ENCODE data around the gene LARGE1. TPM values are rescaled to one million over a fixed set of nuclear protein-coding genes. Genes with fewer than 3 reads are reported as not detected.

Gene LARGE1
- total RNA-seq, 1 donor = 15.0 TPM

- H3K4me3 ChIP-seq (ENCODE audit: low read depth, low read length) = no peak overlapping the region
- TF ChIP-seq CTCF (IDR thresholded peaks at IDR 0.05; ENCODE audit: insufficient read depth, low read length) = no peak
- DNase-seq (ENCODE audit: low read depth) = no peak
Observed at GRCh38 chr22:33526434-33527107, 393.7 kb downstream of the LARGE1 start.

GRCh38 chr22:33524511-33525260 is 395.6 kb downstream of the LARGE1 start:
- no peak for TF ChIP-seq CTCF (IDR thresholded peaks at IDR 0.05; ENCODE audit: insufficient read depth, low read length)
- DNase-seq (ENCODE audit: low read depth) = no peak
- H3K4me3 ChIP-seq (ENCODE audit: low read depth, low read length) = no peak overlapping the region

- no peak overlapping the region for H3K4me3 ChIP-seq (ENCODE audit: low read depth, low read length)
- no peak for TF ChIP-seq CTCF (IDR thresholded peaks at IDR 0.05; ENCODE audit: insufficient read depth, low read length)
- DNase-seq (ENCODE audit: low read depth) = no peak
Observed at GRCh38 chr22:33521879-33522665, 398.2 kb downstream of the LARGE1 start.

- no peak overlapping the region for H3K4me3 ChIP-seq (ENCODE audit: low read depth, low read length)
- no peak for TF ChIP-seq CTCF (IDR thresholded peaks at IDR 0.05; ENCODE audit: insufficient read depth, low read length)
- no peak for DNase-seq (ENCODE audit: low read depth)
Observed at GRCh38 chr22:33520904-33521780, 399.1 kb downstream of the LARGE1 start.

- TF ChIP-seq CTCF (IDR thresholded peaks at IDR 0.05; ENCODE audit: insufficient read depth, low read length) = no peak
- DNase-seq (ENCODE audit: low read depth) = no peak
- H3K4me3 ChIP-seq (ENCODE audit: low read depth, low read length) = no peak overlapping the region
Observed at GRCh38 chr22:33519974-33520903, 400.0 kb downstream of the LARGE1 start.
